H1 (cell line): ENCODE data around the gene ZSWIM6. TPM values are rescaled to one million over a fixed set of nuclear protein-coding genes. Genes with fewer than 3 reads are reported as not detected.
A peak's percentile ranks its signal among the peaks of the same experiment; 100 is the strongest.

Source experiments
- GABPA ChIP-seq: IDR thresholded peaks from 2 replicates; pipeline ENCODE4 v1.6.1; 2011; ENCODE audit warnings: mild to moderate bottlenecking, low read length, moderate library complexity, borderline replicate concordance; ENCODE audit not compliant: insufficient read depth
- RAD21 ChIP-seq, 2 experiments: IDR thresholded peaks in 1 of 2; conservative IDR thresholded peaks in 1 of 2; 2 replicates each; pipeline ENCODE4 v1.6.1; 2011; ENCODE audit warnings: low read depth in 2 of 2, low read length in 2 of 2, improper control_type of control experiment in 1 of 2, inconsistent platforms in 1 of 2, mild to moderate bottlenecking in 1 of 2, moderate library complexity in 1 of 2
- SAP30 ChIP-seq: fragments of 300-600 bp; sonication (generic); IDR thresholded peaks from 2 replicates; pipeline ENCODE4 v1.7.1; 2012; ENCODE audit warnings: low read length, moderate library complexity, mild to moderate bottlenecking, inconsistent platforms; ENCODE audit not compliant: insufficient read depth, insufficient replicate concordance
- TCF12 ChIP-seq: IDR thresholded peaks from 2 replicates; pipeline ENCODE4 v1.6.1; 2011; ENCODE audit warnings: low read depth, mild to moderate bottlenecking, low read length
- polyA plus RNA-seq, 7 experiments: library from polyadenylated mRNA; depleted of rRNA in 3 of 7; stranded (reverse) in 5 of 7; unstranded in 2 of 7; fragments of >200 nt in 5 of 7; fragments of 200-250 nt in 2 of 7; gene quantifications; 1 replicate in 5 of 7; 2 replicates in 1 of 7; 4 replicates in 1 of 7; pipeline versions ENCODE4 v1.2.1 to v1.2.3, GENCODE V29; 2011 to 2013; ENCODE audit warnings: missing spikeins in 2 of 7, mixed read lengths in 2 of 7
- total RNA-seq: library from RNA; stranded (reverse); fragmentation: NEBNext Ultra II Directional; extraction: Animal tissue kit (Norgen Biotek cat#: 25700); gene quantifications from 2 replicates; pipeline ENCODE4 v1.2.1, GENCODE V29; 2021

ZSWIM6 gene
- total and polyA plus RNA-seq, 2 of the 8 experiments (the other 6 are each of a cell fraction or from before 2014, with no cell fraction given), result 7.9 to 12.4 TPM

- TF ChIP-seq SAP30, result no peak
- TF ChIP-seq GABPA, result no peak
- peak; percentile 85 to 89 for TF ChIP-seq RAD21 (IDR thresholded peaks at IDR 0.05 in 1 of 2, conservative IDR thresholded peaks at IDR 0.05 in 1 of 2; ENCODE audit: low read depth in 2 of 2, low read length in 2 of 2)
- no peak for TF ChIP-seq TCF12
- TF ChIP-seq, all 59 proteins: peak for 2
Observed at GRCh38 chr5:61357745-61358144, 25.7 kb downstream of the ZSWIM6 start (continued).
